Measurements from ENCODE around the gene FITM1.

DNA sequence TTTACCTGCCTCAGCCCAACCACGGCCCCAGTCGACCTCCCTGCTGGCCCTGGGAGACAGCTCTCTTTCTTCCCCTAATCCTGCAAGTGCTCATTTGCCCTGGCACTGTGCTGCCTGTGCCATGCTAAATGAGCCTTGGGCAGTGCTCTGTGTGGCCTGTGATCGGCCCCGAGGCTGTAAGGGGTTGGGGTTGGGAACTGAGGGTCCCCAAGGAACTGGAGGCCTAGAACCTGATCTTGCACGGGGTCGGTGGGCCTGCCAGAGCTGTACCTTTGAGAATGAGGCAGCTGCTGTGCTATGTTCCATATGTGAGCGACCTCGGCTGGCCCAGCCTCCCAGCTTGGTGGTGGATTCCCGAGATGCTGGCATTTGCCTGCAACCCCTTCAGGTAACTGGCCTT, 19.6 kb downstream of the FITM1 start:
- TF ChIP-seq ELF4 (IDR thresholded peaks at IDR 0.05) = no peak
- no peak for TF ChIP-seq NFRKB (IDR thresholded peaks at IDR 0.05)
- no peak for TF ChIP-seq FOXM1 (IDR thresholded peaks at IDR 0.05; ENCODE audit: borderline replicate concordance)
- no peak for TF ChIP-seq BHLHE40 (IDR thresholded peaks at IDR 0.05; ENCODE audit: borderline replicate concordance)
